IMR-90 (cell line): ENCODE measurements around the gene PRR27. TPM values are rescaled to one million over a fixed set of nuclear protein-coding genes. Genes with fewer than 3 reads are reported as not detected.

ENCODE experiments used
- ATAC-seq: fragments of 200-7000 bp; cut with Tn5 transposase; 2 replicates; pipeline ENCODE4 v1.9.1; 2020; ENCODE audit warnings: low read depth, mild to moderate bottlenecking, moderate library complexity
- BruUV-seq: library from RNA; stranded (reverse); fragments of 400-500 nt; replicated peaks from 2 replicates; lab custom pipeline; 2021; lab: Mats Ljungman, UMichigan
- CTCF ChIA-PET: fragments of 300-600 bp; formaldehyde crosslinking; extraction: SDS; loops from one replicate; lab custom pipeline; 2021; ENCODE audit warnings: antibody characterized with exemption; lab: Yijun Ruan, JAX
- POLR2A ChIA-PET: fragments of 300-600 bp; sonication (Branson Sonifier 250); formaldehyde crosslinking; loops from one replicate; lab custom pipeline; 2022; ENCODE audit warnings: antibody characterized with exemption; ENCODE audit not compliant: unreplicated experiment; lab: Charles Lee
- DNase-seq: peaks from one replicate; pipeline ENCODE4 v3.0.0; 2013
- H2AFZ ChIP-seq: replicated peaks from 2 replicates; pipeline ENCODE3; 2013; ENCODE audit warnings: low read length, mild to moderate bottlenecking; ENCODE audit not compliant: poor library complexity
- H2AK5ac ChIP-seq: 2 replicates; pipeline ENCODE4 v1.6.1; 2013; ENCODE audit warnings: low read depth, low read length, inconsistent platforms
- H2AK9ac ChIP-seq: replicated peaks from 2 replicates; pipeline ENCODE3; 2013; ENCODE audit warnings: mild to moderate bottlenecking, low read depth, low read length, moderate library complexity; ENCODE audit not compliant: poor library complexity
- H2BK120ac ChIP-seq: 2 replicates; pipeline ENCODE4 v1.6.1; 2013; ENCODE audit warnings: low read depth, low read length, inconsistent platforms
- H2BK15ac ChIP-seq: 3 replicates; pipeline ENCODE4 v1.6.1; 2013; ENCODE audit warnings: low read depth, low read length, inconsistent platforms
- H2BK20ac ChIP-seq: 2 replicates; pipeline ENCODE4 v1.6.1; 2013; ENCODE audit warnings: low read depth, mild to moderate bottlenecking, inconsistent platforms, low read length, moderate library complexity
- H2BK5ac ChIP-seq: 2 replicates; pipeline ENCODE4 v1.6.1; 2013; ENCODE audit warnings: mild to moderate bottlenecking, low read depth, low read length, inconsistent platforms; ENCODE audit not compliant: poor library complexity, severe bottlenecking
- H3K14ac ChIP-seq: replicated peaks from 2 replicates; pipeline ENCODE4 v1.6.1; 2013; ENCODE audit warnings: low read depth, low read length, inconsistent platforms
- H3K18ac ChIP-seq: 2 replicates; pipeline ENCODE4 v1.6.1; 2013; ENCODE audit warnings: low read depth, low read length, control low read depth
- H3K23ac ChIP-seq: 2 replicates; pipeline ENCODE4 v1.6.1; 2013; ENCODE audit warnings: low read depth, low read length, inconsistent platforms
- H3K27ac ChIP-seq: 2 replicates; pipeline ENCODE4 v1.5.1; 2013; ENCODE audit warnings: mild to moderate bottlenecking, control low read depth, low read length; ENCODE audit not compliant: insufficient read depth
- H3K27me3 ChIP-seq: 2 replicates; pipeline ENCODE4 v1.6.1; 2013; ENCODE audit warnings: low read length; ENCODE audit not compliant: control insufficient read depth, insufficient read depth
- H3K36me3 ChIP-seq: 2 replicates; pipeline ENCODE4 v1.6.1; 2013; ENCODE audit warnings: low read length, mixed read lengths; ENCODE audit not compliant: control insufficient read depth, insufficient read depth
- H3K4ac ChIP-seq: 2 replicates; pipeline ENCODE4 v1.6.1; 2013; ENCODE audit warnings: low read depth, low read length, inconsistent platforms
- H3K4me1 ChIP-seq: 2 replicates; pipeline ENCODE4 v1.6.1; 2013; ENCODE audit warnings: low read length, mixed read lengths; ENCODE audit not compliant: control insufficient read depth, insufficient read depth
- H3K4me2 ChIP-seq: 2 replicates; pipeline ENCODE4 v1.6.1; 2013; ENCODE audit warnings: low read depth, mild to moderate bottlenecking, control low read depth, low read length, moderate library complexity
- H3K4me3 ChIP-seq: 2 replicates; pipeline ENCODE4 v1.5.1; 2013; ENCODE audit warnings: low read depth, mild to moderate bottlenecking, control low read depth, low read length, moderate library complexity; ENCODE audit not compliant: insufficient read depth
- H3K56ac ChIP-seq: 2 replicates; pipeline ENCODE4 v1.6.1; 2013; ENCODE audit warnings: low read length, inconsistent platforms; ENCODE audit not compliant: insufficient read depth; ENCODE audit errors: extremely low read depth
- H3K79me1 ChIP-seq, 2 experiments: 2 replicates each; pipeline ENCODE4 v1.6.1; 2013; ENCODE audit warnings: low read length in 2 of 2, inconsistent platforms in 1 of 2, low read depth in 1 of 2
- H3K9ac ChIP-seq: 2 replicates; pipeline ENCODE4 v1.6.1; 2013; ENCODE audit warnings: low read depth, low read length, control low read depth
- H3K9me1 ChIP-seq: 2 replicates; pipeline ENCODE4 v1.6.1; 2013; ENCODE audit warnings: low read length, inconsistent platforms; ENCODE audit not compliant: insufficient read depth
- H3K9me3 ChIP-seq: 2 replicates; pipeline ENCODE4 v1.6.1; 2013; ENCODE audit warnings: low read length; ENCODE audit not compliant: control insufficient read depth, insufficient read depth
- H4K20me1 ChIP-seq: 2 replicates; pipeline ENCODE4 v1.6.1; 2013; ENCODE audit warnings: low read length, inconsistent platforms; ENCODE audit not compliant: insufficient read depth
- H4K5ac ChIP-seq: 2 replicates; pipeline ENCODE4 v1.6.1; 2013; ENCODE audit warnings: mild to moderate bottlenecking, low read depth, low read length, control low read depth
- H4K8ac ChIP-seq, 2 experiments: 2 replicates each; pipeline ENCODE4 v1.6.1; 2013; ENCODE audit warnings: low read depth in 2 of 2, low read length in 2 of 2, control low read depth in 1 of 2, inconsistent platforms in 1 of 2
- H4K91ac ChIP-seq: 2 replicates; pipeline ENCODE4 v1.6.1; 2013; ENCODE audit warnings: low read depth, low read length, inconsistent platforms; ENCODE audit not compliant: insufficient read depth
- BHLHE40 ChIP-seq: fragments of 150-350 bp; IDR thresholded peaks from 2 replicates; pipeline ENCODE4 v1.6.1; 2016; ENCODE audit warnings: mild to moderate bottlenecking, low read depth, low read length
- CEBPB ChIP-seq: IDR thresholded peaks from 2 replicates; pipeline ENCODE4 v1.6.1; 2012; ENCODE audit warnings: low read depth, low read length, improper control_type of control experiment
- CHD1 ChIP-seq: IDR thresholded peaks from 2 replicates; pipeline ENCODE4 v1.6.1; 2012; ENCODE audit warnings: low read depth, low read length, improper control_type of control experiment
- FOS ChIP-seq: fragments of 150-350 bp; IDR thresholded peaks from 2 replicates; pipeline ENCODE4 v1.6.1; 2016; ENCODE audit warnings: low read depth, low read length
- MAFK ChIP-seq: IDR thresholded peaks from 2 replicates; pipeline ENCODE4 v1.6.1; 2012; ENCODE audit warnings: low read depth, low read length, improper control_type of control experiment
- MAZ ChIP-seq: IDR thresholded peaks from 2 replicates; pipeline ENCODE4 v1.6.1; 2012; ENCODE audit warnings: low read depth, mild to moderate bottlenecking, low read length, improper control_type of control experiment, moderate library complexity, borderline replicate concordance
- MXI1 ChIP-seq: IDR thresholded peaks from 2 replicates; pipeline ENCODE4 v1.6.1; 2012; ENCODE audit warnings: low read depth, mild to moderate bottlenecking, low read length, moderate library complexity, borderline replicate concordance
- POLR2A ChIP-seq: IDR thresholded peaks from 2 replicates; pipeline ENCODE4 v1.6.1; 2012; ENCODE audit warnings: mild to moderate bottlenecking, low read depth, low read length
- RAD21 ChIP-seq: IDR thresholded peaks from 2 replicates; pipeline ENCODE4 v1.6.1; 2012; ENCODE audit warnings: low read length, improper control_type of control experiment
- RCOR1 ChIP-seq: IDR thresholded peaks from 2 replicates; pipeline ENCODE4 v1.6.1; 2012; ENCODE audit warnings: mild to moderate bottlenecking, low read length, improper control_type of control experiment; ENCODE audit not compliant: insufficient replicate concordance
- SMC3 ChIP-seq: fragments of 150-350 bp; IDR thresholded peaks from 2 replicates; pipeline ENCODE4 v1.6.1; 2016; ENCODE audit warnings: low read depth, mild to moderate bottlenecking, antibody characterized with exemption, low read length, moderate library complexity
- WGBS, 2 experiments: methylation state at CpG; one replicate each; pipeline versions ENCODE4 v1.1.5 to v1.1.7; 2013; ENCODE audit warnings: missing lambda C conversion rate in 2 of 2; ENCODE audit not compliant: insufficient read length in 1 of 2; ENCODE audit errors: extremely low coverage in 2 of 2; 5-methylcytosine and 5-hydroxymethylcytosine counted together
- dilution Hi-C: fragments of 300-500 bp; cut with HindIII; formaldehyde crosslinking; loops from one replicate; pipeline ENCODE4 v1.14.3; 2018; ENCODE audit warnings: low sequenced_read_pairs; ENCODE audit not compliant: unreplicated experiment
- in situ Hi-C: fragments of 300-500 bp; cut with MboI; formaldehyde crosslinking; loops from 3 replicates; pipeline ENCODE4 v1.14.3; 2019; ENCODE audit warnings: low sequenced_read_pairs, inconsistent platforms, mixed read lengths
- intact Hi-C: fragments of 100-400 bp; cut with micrococcal nuclease; formaldehyde crosslinking; loops from 2 replicates; pipeline ENCODE4 v1.10.0; 2022
- polyA plus RNA-seq, 3 experiments: library from polyadenylated mRNA; depleted of rRNA; stranded (reverse); fragments of >200 nt; gene quantifications; 2 replicates each; pipeline ENCODE4 v1.2.3, GENCODE V29; 2012; ENCODE audit warnings: low replicate concordance in 1 of 3
- total RNA-seq: library from RNA; depleted of rRNA; stranded (reverse); fragments of >200 nt; gene quantifications from 2 replicates; pipeline ENCODE4 v1.2.3, GENCODE V29; 2012
- TF ChIP-seq, protein P1 (sequence below): conservative IDR thresholded peaks from 2 replicates; pipeline ENCODE4 v1.5.1; 2012; ENCODE audit warnings: mild to moderate bottlenecking, low read depth, low read length, improper control_type of control experiment
- TF ChIP-seq, protein P2 (sequence below): fragments of 150-350 bp; IDR thresholded peaks from 2 replicates; pipeline ENCODE4 v1.6.1; 2016; ENCODE audit warnings: low read depth, mild to moderate bottlenecking, low read length, moderate library complexity, borderline replicate concordance

PRR27 gene
- total and polyA plus RNA-seq, 2 of the 4 experiments (the other 2 are of a cell fraction), result not detected

DNA sequence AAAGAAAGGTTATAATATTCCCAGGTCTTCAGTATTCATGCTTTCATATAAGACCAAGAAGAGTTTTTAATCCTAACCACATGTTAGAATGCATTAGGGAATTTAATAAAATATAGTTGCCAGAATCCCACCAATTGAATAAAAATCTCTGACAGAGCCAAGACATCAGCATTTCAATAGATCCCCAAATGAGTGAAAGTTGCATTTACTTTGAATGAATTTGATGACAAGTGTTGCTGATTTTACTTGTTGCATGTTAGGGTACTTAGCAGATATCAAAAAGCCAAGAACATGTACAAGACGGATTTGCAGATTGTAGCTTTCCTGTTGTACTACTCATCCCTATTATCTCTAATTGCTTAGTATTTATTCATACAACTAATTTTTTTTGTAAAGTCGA, 39.9 kb upstream of the PRR27 start:
- BruUV-seq, result no TSS peak
- ChIA-PET POLR2A (no interaction called here), CTCF (no interaction called here)
- Histone ChIP-seq H3K79me1 (no peaks in the 10 kb centered on the region), H3K14ac (no peak overlapping the region), H3K9ac (no peak overlapping the region), H4K8ac (no peak overlapping the region), H4K5ac (no peak overlapping the region), H3K4ac (no peak overlapping the region), H3K4me3 (no peak overlapping the region), H3K4me2 (no peak overlapping the region), H3K18ac (no peak overlapping the region), H2BK20ac (no peak overlapping the region), H2AFZ (no peak overlapping the region), H3K9me3 (no peaks in the 10 kb centered on the region), H4K91ac (no peak overlapping the region), H2AK5ac (no peak overlapping the region), H3K23ac (no peak overlapping the region), H3K27me3 (no peaks in the 10 kb centered on the region), H4K20me1 (no peaks in the 10 kb centered on the region), H2AK9ac (no peak overlapping the region), H3K56ac (no peak overlapping the region), H3K36me3 (no peaks in the 10 kb centered on the region), H2BK5ac (no peak overlapping the region), H3K27ac (no peak overlapping the region), H3K4me1 (no peaks in the 10 kb centered on the region), H2BK15ac (no peak overlapping the region), H2BK120ac (no peak overlapping the region), H3K9me1 (no peaks in the 10 kb centered on the region)
- in situ Hi-C loops, result no loop called here
- TF ChIP-seq SMC3, result no peak
- no peak for TF ChIP-seq POLR2A
- TF ChIP-seq, protein P1, sequence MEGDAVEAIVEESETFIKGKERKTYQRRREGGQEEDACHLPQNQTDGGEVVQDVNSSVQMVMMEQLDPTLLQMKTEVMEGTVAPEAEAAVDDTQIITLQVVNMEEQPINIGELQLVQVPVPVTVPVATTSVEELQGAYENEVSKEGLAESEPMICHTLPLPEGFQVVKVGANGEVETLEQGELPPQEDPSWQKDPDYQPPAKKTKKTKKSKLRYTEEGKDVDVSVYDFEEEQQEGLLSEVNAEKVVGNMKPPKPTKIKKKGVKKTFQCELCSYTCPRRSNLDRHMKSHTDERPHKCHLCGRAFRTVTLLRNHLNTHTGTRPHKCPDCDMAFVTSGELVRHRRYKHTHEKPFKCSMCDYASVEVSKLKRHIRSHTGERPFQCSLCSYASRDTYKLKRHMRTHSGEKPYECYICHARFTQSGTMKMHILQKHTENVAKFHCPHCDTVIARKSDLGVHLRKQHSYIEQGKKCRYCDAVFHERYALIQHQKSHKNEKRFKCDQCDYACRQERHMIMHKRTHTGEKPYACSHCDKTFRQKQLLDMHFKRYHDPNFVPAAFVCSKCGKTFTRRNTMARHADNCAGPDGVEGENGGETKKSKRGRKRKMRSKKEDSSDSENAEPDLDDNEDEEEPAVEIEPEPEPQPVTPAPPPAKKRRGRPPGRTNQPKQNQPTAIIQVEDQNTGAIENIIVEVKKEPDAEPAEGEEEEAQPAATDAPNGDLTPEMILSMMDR, result no peak
- no peak for TF ChIP-seq RCOR1
- TF ChIP-seq, protein P2, sequence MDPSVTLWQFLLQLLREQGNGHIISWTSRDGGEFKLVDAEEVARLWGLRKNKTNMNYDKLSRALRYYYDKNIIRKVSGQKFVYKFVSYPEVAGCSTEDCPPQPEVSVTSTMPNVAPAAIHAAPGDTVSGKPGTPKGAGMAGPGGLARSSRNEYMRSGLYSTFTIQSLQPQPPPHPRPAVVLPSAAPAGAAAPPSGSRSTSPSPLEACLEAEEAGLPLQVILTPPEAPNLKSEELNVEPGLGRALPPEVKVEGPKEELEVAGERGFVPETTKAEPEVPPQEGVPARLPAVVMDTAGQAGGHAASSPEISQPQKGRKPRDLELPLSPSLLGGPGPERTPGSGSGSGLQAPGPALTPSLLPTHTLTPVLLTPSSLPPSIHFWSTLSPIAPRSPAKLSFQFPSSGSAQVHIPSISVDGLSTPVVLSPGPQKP, result no peak
- no peak for TF ChIP-seq MAZ
- no peak for TF ChIP-seq FOS
- no peak for TF ChIP-seq MXI1
- no peak for TF ChIP-seq CHD1
- TF ChIP-seq CEBPB, result no peak
- TF ChIP-seq BHLHE40, result no peak
- TF ChIP-seq MAFK, result no peak
- no peak for TF ChIP-seq RAD21
- no CpG with 5 or more reads among the region's 2 CpGs for WGBS, 2 experiments
- no peak for DNase-seq
- intact Hi-C loops, result no loop called here
- dilution Hi-C loops, result no loop called here
- no peak for ATAC-seq
